Dermis microvascular lymphatic vessel endothelial cell (primary cell): ENCODE measurements around the gene BIRC2. TPM values are rescaled to one million over a fixed set of nuclear protein-coding genes. Genes with fewer than 3 reads are reported as not detected.
A peak's percentile ranks its signal among the peaks of the same experiment; 100 is the strongest.
"Not testable (repeated sequence)": the region's sequence is repeated elsewhere in the genome, so short reads cannot be mapped to it uniquely, and the experiment has no call there.

Experiments
- DNase-seq, 2 donors: peaks; one replicate each; pipeline versions ENCODE4 v3.0.0 to v3.0.0-alpha.2; 2010; ENCODE audit warnings: low read depth in 2 of 2
- total RNA-seq: library from RNA; depleted of rRNA; stranded (reverse); fragments of >200 nt; gene quantifications from 2 replicates; pipeline ENCODE4 v1.2.1, GENCODE V29; 2014

The BIRC2 gene
- total RNA-seq, 1 donor from 2014 or later = 40.4 TPM

DNA sequence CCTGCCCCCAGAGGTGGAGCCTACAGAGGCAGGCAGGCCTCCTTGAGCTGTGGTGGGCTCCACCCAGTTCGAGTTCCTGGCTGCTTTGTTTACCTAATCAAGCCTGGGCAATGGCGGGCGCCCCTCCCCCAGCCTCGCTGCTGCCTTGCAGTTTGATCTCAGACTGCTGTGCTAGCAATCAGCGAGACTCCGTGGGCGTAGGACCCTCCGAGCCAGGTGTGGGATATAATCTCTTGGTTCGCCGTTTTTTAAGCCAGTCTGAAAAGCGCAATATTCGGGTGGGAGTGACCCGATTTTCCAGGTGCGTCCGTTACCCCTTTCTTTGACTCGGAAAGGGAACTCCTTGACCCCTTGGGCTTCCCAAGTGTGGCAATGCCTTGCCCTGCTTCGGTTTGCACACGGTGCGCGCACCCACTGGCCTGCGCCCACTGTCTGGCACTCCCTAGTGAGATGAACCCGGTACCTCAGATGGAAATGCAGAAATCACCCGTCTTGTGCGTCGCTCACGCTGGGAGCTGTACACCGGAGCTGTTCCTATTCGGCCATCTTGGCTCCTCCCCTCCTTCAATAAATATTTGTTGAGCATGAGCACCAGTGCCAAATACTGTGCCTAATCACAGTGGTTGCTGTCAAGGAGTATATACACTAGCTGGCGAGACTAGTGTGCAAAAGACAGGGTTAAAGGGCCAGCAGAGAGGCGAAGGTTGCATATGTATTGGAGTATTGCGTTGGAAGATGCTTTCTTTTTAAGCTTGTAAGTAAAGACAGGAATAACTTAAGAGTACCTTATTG lies 27.8 kb downstream of the BIRC2 start:
- not testable (repeated sequence) for DNase-seq

DNA sequence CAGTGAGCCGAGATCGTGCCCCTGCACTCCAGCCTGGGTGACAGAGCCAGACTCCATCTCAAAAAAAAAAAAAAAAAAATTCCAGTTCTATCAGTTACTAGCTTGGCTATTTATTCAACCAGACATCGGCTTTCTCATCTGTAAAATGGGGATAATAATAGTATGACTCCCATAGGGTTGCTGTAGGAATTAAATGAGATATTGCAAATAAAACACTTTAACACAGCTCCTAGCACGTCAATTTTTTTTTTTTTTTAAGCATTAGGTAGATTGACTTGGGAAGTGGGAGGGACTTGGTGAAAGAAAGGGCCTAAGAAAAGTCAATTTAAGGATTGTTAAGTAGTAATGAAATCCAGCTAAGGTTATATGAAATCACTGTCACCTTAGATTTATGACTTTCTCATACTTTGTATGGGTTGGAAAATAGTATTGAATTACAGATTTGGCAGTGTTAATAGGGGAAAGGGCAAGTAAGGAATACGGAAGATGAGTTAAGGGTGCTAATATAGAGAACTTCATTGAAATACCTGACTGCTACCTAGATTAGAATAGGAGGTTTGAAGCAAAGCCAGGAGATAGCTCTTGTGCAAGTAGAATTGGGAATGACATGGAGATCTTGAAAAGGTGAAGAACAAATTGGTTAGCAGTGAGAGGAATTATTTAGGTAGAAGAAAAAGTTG lies 28.8 kb downstream of the BIRC2 start:
- DNase-seq = no peak

DNA sequence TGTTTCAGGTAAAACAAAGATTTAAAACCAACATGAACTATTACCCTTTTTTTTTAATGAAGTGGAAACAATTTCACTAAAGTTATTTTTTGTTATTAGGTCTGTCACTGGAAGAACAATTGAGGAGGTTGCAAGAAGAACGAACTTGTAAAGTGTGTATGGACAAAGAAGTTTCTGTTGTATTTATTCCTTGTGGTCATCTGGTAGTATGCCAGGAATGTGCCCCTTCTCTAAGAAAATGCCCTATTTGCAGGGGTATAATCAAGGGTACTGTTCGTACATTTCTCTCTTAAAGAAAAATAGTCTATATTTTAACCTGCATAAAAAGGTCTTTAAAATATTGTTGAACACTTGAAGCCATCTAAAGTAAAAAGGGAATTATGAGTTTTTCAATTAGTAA lies 30.9 kb downstream of the BIRC2 start:
- no peak for DNase-seq

DNA sequence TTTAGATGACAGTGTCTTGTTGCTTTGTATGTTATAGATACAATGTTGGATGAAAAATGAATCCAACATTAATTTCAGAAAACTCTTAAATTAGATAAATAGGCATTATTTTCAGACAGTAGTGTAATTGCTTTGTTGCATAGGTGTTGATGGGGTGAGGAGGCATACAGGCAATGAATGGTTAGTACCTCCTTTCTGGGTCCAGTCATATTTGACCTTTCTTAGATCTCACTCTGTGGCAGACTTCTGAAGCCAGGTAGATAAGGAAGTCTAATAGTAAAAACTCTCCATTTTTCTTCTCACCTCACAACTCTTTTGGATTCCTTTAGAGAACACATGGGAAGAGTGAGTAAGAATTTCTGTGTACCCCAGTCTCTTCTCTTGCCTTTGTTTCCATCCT lies 31.8 kb downstream of the BIRC2 start:
- no peak for DNase-seq

DNA sequence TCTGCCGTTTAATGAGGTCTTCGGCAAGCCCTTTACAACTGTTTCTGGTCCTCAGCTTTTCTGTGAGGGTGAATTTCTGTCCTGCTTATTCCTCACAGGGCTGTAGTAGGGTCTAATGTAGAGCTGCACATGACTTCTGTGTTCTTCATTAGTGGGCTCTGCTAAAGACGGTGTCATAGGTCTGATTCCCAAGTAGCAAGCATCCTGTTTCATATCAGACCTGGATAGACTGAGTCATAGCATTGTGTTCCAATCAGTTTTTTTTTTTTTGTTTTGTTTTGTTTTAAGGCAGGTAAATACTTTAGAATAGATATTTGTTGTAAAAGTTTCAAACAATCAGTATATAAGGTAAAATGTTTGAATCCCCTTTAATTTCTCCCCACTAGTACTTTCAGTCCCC lies 35.4 kb downstream of the BIRC2 start:
- DNase-seq = peak in 1 of 2 donors; percentile 81

DNA sequence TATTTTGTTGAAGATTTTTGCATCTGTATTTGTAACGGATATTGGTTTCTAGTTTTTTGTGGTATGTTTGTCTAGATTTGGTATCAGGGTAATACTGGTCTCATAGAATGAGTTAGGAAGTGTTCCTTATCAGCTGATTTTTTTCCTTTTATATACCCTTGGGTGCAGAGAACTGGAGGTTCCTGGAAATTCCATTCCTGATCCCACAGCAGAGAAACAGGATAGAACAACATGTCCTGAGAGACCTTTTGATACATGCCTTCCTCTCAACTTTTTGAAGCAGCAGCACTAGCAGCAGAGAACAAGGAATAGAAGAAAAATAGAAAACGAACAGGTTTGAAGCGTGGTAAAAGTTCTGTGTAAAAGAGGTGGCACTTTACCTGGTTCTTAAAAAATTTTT lies 36.8 kb downstream of the BIRC2 start:
- peak in 1 of 2 donors; percentile 54 for DNase-seq

DNA sequence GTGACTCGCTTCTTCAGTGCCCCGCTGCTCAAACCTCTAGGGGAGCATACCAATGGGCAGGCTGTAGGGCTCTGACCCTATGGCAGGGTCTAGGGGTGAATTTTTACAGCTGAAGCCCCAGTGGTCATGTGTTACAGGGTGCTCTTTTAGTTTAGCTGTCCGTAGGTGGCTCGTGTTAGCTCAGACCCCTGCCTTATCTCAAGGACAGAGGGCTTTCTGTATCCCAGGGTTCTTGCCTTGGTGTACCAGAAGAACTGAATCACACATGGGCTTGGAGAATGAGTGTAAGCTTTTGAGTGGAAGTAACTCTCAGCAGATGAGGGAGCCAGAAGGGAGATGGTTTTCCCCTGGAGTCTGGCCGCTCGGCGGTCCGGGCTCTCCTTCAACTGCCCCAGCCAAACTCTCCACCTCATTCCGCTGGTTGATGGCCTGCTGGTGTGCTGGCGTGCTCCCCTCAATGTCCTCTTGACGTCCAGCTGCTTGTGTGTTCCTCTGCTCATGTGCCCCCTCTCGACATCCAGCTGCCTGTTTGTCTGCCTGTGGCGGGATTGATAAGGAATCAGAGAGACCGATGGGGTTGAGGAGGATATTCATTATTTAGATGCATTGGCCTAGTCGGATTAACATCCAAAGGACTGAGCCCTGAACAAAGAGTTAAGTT lies 37.5 kb downstream of the BIRC2 start:
- no peak for DNase-seq

DNA sequence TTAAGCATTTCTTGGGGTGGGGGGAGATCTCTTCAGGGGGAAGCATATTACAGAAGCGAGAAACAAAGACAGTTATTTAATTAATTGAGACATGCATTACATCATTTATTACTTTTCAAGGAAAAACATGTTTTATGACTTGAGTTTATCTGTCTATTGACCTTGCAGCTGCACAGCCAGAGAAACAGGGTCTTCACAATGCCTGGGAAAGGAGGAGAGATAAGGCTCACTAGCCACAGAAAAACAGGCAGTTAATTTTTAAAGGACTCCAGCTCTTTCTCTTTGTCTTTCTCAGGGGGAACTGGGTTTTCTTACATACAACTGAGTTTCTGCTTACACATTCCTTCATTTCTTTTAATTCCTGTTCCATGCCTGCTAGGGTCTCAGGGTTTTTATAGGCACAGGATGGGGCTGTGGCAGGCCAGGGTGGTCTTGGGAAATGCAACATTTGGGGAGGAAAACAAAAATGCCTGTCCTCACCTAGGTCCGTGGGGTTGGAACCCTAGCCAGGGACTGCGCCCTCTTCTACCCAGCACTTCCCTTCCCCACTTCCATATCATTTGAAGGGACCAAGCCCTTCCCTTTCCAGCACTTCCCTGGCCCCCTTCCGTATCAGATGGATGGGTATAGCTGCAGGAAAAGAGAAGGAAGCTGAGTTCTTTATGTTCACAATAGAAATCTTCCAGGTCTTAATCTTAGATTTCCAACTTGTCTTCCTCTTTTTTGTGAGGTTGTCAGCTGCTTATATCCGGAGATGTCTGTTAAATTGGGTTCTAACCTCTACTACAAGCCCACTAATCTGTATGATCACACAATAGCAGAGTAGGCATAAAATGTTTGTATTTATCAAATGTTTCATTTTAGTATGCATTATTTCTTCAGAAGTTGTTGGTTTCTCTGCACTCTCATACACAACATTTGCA lies 38.3 kb downstream of the BIRC2 start:
- no peak for DNase-seq

DNA sequence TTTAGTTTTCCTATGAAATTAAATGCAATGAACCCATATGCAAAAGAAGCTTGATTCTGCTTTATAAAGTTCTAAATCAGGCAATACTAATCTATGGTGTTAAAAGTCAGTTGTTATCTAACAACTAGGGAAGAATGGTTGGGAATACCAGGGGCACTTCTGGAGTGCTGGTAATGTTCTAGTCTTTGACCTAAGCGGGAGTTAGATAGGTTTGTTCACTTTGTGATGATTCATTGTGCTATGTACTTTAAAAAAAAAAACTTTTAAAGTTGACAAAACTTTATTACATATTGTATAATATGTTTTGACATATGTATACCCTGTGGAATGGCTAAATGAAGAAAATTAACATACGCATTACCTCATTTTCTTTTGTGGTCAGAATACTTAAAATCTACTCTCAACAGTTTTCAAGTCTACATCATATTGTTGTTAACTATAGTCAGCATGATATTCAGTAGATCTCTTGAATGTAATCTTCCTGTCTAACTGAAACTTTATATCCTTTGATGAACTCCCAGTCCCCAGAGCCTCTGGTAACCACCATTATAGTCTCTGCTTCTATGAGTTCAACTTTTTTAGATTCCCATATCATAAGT lies 39.2 kb downstream of the BIRC2 start:
- DNase-seq = no peak

DNA sequence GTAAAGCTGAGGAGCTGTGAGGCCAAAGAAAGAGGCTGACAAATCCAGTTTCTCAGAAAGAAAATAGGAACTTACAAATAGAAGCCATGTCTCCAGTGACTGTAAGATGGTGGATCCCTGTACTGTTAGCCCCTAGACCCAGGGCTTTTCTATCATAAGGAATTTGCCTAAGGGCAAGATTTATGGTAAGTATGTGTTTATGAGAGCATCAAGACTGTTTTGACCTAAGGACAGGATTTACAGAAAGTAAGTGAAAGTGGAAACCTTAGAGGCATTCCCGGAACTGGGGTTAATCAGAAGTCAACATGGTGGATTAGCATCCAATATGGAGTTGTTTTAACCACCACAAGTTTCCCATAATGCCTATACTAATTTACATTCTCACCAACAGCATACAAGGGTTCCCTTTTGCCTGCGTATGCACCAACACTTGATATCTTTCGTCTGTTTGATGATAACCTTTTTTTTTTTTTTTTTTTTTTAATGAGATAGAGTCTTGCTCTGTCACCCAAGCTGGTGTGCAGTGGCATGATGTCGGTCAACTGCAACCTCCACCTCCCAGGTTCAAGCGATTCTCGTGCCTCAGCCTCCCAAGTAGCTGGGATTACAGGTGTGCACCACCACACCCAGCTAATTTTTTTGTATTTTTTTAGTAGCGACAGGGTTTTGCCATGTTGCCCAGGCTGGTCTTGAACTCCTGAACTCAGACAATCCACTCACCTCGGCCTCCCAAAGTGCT lies 40.2 kb downstream of the BIRC2 start:
- no peak for DNase-seq

DNA sequence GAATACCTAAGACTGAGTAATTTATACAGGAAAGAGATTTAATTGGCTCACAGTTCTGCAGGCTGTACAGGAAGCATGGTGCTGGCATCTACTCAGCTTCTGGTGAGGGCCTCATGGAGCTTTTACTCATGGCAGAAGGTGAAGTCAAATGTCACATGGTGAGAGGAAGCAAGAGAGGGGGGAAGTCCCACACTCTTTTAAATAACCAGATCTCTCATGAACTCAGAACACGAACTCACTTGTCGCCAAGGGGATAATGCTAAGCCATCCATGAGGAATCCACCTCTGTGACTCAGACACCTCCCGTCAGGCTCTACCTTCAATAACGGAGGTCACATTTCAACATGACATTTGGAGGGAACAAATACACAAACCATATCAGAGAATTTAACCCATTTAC lies 42.2 kb downstream of the BIRC2 start:
- DNase-seq = no peak

DNA sequence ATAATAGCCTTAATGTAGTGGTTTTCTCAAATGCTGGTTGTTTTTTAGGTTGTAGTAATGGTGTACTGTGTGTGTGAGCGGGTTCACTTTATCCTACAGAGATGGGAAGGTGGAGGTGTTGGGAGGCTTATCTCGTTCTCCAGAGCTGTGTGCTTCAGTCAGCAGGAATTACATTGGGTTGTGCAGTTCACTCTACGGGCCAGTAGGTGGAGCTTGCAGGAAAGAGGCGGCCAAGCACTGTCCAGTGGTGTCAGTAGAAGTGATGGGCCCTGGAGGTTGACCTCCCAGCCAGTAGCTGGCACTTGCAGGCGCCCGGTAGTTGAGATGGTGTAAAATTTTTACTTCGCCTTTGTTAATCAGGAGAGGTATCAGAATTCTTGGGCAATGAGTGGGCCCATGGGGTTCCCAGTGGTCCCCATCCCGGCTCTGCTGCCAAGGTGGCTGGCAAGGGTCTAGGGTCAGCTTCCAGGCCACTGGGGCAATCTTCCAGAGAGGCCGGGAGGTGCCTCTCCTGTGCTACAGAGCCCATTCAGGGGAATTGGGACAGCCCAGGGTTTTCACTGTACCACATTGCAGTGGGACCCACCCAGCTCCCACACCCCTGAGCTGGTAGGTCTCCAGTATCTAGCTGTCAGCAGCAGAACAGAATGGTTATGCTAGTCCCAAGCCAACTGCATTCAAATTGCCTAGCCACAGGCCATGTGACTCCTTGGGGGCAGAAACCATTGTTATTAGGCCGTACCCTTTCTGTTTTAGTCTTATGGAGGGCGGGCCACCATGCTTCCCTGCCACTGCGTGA lies 43.9 kb downstream of the BIRC2 start:
- peak; percentile 63 to 76 for DNase-seq

DNA sequence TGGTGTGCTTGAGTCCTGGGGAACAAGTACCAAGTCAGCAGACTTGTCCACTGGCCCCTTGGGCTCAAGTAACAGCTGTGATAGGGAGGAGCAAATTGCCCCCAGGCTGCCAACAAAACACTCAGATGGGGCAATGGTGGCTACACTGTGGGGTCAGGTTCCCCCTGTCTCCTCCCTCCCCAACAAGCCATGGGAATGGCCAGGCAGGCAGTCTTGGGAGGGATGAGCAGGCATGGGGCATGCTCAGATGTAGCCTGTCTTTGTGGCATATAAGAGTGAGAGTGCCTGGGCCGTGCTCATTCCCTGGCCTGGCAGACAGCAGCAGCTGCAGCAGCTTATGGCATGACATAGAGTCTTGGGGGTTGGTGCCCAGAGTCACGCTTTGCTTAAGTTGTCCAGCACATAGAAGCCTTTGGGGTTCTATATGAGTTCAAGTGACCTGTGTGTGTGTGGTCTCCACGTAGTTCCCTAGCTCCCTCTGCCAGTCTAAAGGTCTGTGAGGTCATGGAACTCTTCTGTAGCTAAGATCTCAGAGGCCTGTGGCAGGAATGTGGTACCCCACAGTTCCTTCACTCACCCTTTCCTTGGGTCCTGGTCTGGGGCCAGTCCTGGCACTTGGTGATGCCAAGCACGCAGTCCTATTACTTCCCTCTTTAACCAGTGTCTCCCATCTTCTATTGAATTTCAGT lies 44.7 kb downstream of the BIRC2 start:
- no peak for DNase-seq

DNA sequence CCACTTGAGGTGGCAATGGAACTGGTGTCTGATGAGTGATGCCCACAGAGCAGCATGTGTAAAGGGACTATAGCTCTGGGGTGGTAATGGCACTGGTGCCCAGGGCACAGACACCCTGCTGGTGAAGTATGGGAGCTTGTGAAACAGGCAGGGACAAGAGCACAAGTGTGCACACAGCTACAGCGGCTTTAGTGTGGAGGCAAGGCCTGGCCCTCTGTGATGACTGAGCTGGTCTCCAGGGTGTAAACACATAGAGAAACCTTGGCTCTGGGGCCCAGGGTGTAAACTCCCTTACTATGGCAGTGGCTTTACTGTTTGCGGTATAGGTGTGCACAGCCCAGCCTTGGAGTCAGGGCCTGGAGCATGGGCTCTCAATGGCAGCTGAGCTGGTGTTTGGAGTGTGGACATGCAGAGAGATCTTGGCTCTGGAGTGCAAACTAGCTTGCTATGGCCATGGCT lies 46.3 kb downstream of the BIRC2 start:
- no peak for DNase-seq

DNA sequence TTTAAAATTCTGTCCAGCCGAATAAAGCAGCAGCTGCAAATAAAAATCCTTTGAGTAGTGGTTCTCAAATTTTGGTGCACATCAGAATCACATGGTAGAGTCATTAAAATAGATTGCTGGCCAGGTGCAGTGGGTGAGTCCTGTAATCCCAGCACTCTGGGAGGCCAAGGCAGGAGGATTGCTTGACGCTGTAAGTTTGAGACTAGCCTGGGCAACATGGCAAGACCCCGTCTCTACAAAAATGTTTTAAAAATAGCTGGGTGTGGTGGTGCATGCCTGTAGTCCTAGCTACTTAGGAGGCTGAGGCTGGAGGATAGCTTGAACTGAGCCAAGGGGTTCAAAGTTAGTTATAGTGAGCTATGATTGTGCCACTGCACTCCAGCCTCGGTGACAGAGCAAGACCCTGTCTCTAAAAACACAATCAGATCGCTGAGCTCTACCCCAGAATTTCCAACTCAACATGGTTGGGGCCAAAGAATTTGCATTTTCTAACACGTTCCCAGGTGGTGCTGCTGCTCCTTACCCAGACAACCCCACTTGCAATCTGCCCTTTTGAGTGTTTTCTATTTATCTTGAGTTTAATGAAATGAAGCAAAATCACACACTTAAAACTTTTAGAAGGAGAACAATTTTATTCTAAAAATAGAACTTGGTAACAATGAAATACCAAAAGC lies 48.8 kb downstream of the BIRC2 start:
- no peak for DNase-seq

DNA sequence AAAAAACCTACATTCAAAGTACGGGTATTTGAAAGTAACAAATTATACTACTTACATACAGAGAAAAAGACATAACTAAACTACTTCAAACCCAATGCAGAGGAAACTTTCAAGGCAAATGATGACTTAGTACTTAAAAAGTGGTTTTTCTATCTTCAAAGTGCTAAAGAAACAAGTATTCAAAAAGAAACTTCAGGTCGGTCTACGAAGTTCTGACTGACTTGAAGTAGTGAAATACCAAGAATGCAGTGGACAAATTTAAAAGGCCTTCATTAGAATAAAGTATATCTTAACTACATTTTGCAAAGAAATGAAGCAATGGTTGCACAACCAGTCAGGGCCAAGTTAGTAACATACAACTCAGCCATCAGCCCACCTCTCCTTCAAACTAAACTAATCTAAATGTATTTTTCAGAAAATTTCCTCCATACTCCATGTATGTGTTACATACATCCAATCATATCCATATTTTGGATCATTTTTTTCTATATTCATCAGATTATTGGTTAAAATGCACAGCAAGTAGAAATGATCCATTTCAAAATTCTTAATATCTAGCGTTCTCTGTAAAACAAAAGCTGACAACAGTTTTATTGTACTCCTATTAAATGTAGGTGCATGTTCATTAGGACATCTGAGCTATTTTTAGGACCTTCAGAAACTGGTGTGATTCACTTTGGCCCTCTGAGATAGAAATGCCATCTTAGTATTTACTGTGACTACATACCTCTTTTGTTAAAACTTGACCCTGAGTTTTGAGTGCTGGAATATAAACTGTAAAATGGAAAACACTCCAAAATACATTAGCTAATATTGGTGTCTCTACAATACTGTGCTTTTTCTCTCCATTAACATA lies 49.9 kb downstream of the BIRC2 start:
- DNase-seq = no peak

DNA sequence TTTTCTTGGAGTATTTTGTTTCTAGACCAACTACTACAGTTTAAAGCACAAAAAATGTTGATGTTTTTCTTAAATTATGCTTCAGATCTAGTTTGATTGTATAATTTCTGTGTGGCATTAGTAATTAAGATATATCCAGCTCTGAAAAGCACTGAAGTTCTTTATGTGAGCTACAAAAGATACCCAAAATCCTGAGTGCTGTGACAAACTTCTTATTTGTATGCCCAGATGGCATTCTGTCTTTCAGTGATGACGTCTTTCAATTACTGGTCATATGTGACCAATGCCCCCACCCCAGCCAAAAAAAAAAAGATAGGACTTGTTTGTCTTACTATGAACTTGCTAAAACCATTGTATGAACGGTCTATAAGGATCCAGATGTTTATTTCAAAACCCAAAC lies 51.3 kb downstream of the BIRC2 start:
- DNase-seq = no peak
